Spleen (tissue), 7 donors: ENCODE measurements around the gene COBLL1.

ENCODE experiments used
- POLR2A ChIP-seq, 3 donors: fragments of 450-650 bp; IDR thresholded peaks; one replicate each; pipeline ENCODE4 v1.5.1; 2017; ENCODE audit warnings: antibody characterized with exemption in 3 of 3, mild to moderate bottlenecking in 1 of 3
- POLR2AphosphoS5 ChIP-seq, 3 donors: sonication (generic); formaldehyde crosslinking; IDR thresholded peaks; one replicate each; pipeline ENCODE4 v1.5.1; 2017; ENCODE audit warnings: antibody characterized with exemption in 3 of 3
- TF ChIP-seq, protein P1 (sequence below), 11 experiments: fragments of 200-600 bp in 7 of 11; fragments of 450-650 bp in 4 of 11; sonication (generic) in 4 of 11; IDR thresholded peaks in 8 of 11; conservative IDR thresholded peaks in 3 of 11; 1 replicate in 7 of 11; 2 replicates in 4 of 11; pipeline versions ENCODE4 v1.4.0 to v1.8.0; 2016 to 2021; ENCODE audit warnings: antibody characterized with exemption in 11 of 11, inconsistent platforms in 4 of 11, mild to moderate bottlenecking in 1 of 11
- donor health status: DM: no; HTN: no; CAD: no; lungs with moderate emphysema.
- donor health status: DM: no; HTN: no; CAD: no.
- donor health status: DM: no; HTN: no; CAD: no.

DNA sequence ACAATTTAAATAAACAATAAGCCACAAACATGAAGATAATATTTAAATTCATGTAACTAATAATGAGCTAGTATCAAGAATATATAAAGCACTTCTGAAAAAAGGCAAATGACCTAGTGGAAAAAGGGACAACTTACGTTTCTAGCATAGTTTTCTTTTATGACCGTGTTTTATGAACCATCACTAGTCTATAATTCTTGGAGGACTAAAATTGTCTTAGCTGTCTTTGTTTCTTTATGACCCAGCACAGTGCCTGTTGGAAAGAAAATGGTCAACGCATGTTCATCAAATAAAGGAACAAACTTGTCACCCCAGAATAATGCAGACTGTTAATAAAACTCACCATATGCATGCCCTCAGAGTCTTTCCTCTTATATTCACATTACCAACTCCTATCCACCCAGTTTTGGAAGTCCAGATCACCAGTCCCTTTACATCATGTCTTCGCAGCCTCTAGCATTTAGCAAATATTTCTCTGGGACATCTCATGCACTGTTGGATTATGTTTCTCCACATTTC lies 162.9 kb downstream of the COBLL1 start:
- TF ChIP-seq, protein P1, sequence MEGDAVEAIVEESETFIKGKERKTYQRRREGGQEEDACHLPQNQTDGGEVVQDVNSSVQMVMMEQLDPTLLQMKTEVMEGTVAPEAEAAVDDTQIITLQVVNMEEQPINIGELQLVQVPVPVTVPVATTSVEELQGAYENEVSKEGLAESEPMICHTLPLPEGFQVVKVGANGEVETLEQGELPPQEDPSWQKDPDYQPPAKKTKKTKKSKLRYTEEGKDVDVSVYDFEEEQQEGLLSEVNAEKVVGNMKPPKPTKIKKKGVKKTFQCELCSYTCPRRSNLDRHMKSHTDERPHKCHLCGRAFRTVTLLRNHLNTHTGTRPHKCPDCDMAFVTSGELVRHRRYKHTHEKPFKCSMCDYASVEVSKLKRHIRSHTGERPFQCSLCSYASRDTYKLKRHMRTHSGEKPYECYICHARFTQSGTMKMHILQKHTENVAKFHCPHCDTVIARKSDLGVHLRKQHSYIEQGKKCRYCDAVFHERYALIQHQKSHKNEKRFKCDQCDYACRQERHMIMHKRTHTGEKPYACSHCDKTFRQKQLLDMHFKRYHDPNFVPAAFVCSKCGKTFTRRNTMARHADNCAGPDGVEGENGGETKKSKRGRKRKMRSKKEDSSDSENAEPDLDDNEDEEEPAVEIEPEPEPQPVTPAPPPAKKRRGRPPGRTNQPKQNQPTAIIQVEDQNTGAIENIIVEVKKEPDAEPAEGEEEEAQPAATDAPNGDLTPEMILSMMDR (IDR thresholded peaks at IDR 0.05 in 8 of 11, conservative IDR thresholded peaks at IDR 0.05 in 3 of 11) = no peak
- TF ChIP-seq POLR2A (IDR thresholded peaks at IDR 0.05) (no peak), POLR2AphosphoS5 (IDR thresholded peaks at IDR 0.05) (no peak)
